CD4-positive, alpha-beta memory T cell (primary cell): ENCODE measurements around the gene RGP1. TPM values are rescaled to one million over a fixed set of nuclear protein-coding genes. Genes with fewer than 3 reads are reported as not detected.

Experiments
- CTCF ChIA-PET: fragments of 350-600 bp; sonication (Branson Sonifier 250); formaldehyde crosslinking; loops from one replicate; lab custom pipeline; 2021; ENCODE audit warnings: inconsistent platforms; ENCODE audit not compliant: partially characterized antibody; lab: Charles Lee
- POLR2A ChIA-PET: fragments of 350-600 bp; sonication (Branson Sonifier 250); formaldehyde crosslinking; loops from one replicate; lab custom pipeline; 2021; ENCODE audit not compliant: partially characterized antibody; lab: Charles Lee
- DNase-seq, 5 donors: peaks; one replicate each; pipeline versions ENCODE4 v3.0.0 to v3.0.0-alpha.2; 2020 to 2022; ENCODE audit warnings: mixed read lengths in 1 of 5
- H3K27ac ChIP-seq: one replicate; pipeline ENCODE4 v1.7.0; 2013; ENCODE audit warnings: low read depth, low read length
- H3K27me3 ChIP-seq: 2 replicates; pipeline ENCODE4 v1.7.0; 2013; ENCODE audit warnings: mild to moderate bottlenecking, low read length, moderate library complexity; ENCODE audit not compliant: insufficient read depth
- H3K36me3 ChIP-seq: 2 replicates; pipeline ENCODE4 v1.7.0; 2013; ENCODE audit warnings: mild to moderate bottlenecking, low read length, moderate library complexity; ENCODE audit not compliant: insufficient read depth
- H3K4me1 ChIP-seq: 2 replicates; pipeline ENCODE4 v1.7.0; 2013; ENCODE audit warnings: mild to moderate bottlenecking, low read length, moderate library complexity; ENCODE audit not compliant: insufficient read depth
- H3K4me3 ChIP-seq, 2 donors: one replicate each; pipeline ENCODE4 v1.7.0; 2013; ENCODE audit warnings: low read length in 2 of 2, mild to moderate bottlenecking in 1 of 2
- H3K9me3 ChIP-seq, 2 donors: one replicate each; pipeline ENCODE4 v1.7.0; 2013; ENCODE audit warnings: low read length in 2 of 2, control low read depth in 1 of 2; ENCODE audit not compliant: control insufficient read depth in 1 of 2
- H3K27ac Mint-ChIP-seq, 7 donors: one replicate each; pipeline ENCODE4 v1.8.0; 2020 to 2021; ENCODE audit warnings: mixed read lengths in 7 of 7, mild to moderate bottlenecking in 6 of 7, inconsistent platforms in 3 of 7, moderate library complexity in 3 of 7
- H3K27me3 Mint-ChIP-seq, 2 donors: one replicate each; pipeline ENCODE4 v1.8.0; 2020 to 2021; ENCODE audit warnings: mixed read lengths in 2 of 2
- H3K36me3 Mint-ChIP-seq, 2 donors: one replicate each; pipeline ENCODE4 v1.8.0; 2020 to 2021; ENCODE audit warnings: mixed read lengths in 2 of 2, inconsistent platforms in 1 of 2, mild to moderate bottlenecking in 1 of 2
- H3K4me1 Mint-ChIP-seq, 4 donors: one replicate each; pipeline ENCODE4 v1.8.0; 2020 to 2021; ENCODE audit warnings: mixed read lengths in 4 of 4, mild to moderate bottlenecking in 1 of 4
- H3K4me3 Mint-ChIP-seq, 8 donors: one replicate each; pipeline ENCODE4 v1.8.0; 2020 to 2021; ENCODE audit warnings: mixed read lengths in 8 of 8, mild to moderate bottlenecking in 7 of 8, moderate library complexity in 6 of 8, inconsistent platforms in 3 of 8
- H3K9me3 Mint-ChIP-seq, 8 donors: one replicate each; pipeline ENCODE4 v1.8.0; 2020 to 2021; ENCODE audit warnings: mixed read lengths in 8 of 8, mild to moderate bottlenecking in 5 of 8, inconsistent platforms in 3 of 8, moderate library complexity in 1 of 8
- intact Hi-C: fragments of 100-400 bp; cut with micrococcal nuclease; formaldehyde crosslinking; loops from one replicate; pipeline ENCODE4 v1.15.1; 2023
- microRNA-seq: library from miRNA; unstranded; fragments of <30 nt; microRNA quantifications from one replicate; pipeline ENCODE4 v1.2.0, GENCODE V29; 2021; ENCODE audit warnings: borderline replicate concordance, borderline number of aligned reads, borderline microRNAs expressed, mixed read lengths
- polyA plus RNA-seq, 2 donors: library from polyadenylated mRNA; unstranded; fragments of 300-500 nt; fragmentation: Illumina TruSeq; gene quantifications; one replicate each; pipeline ENCODE4 v1.2.3, GENCODE V29; 2021
- total RNA-seq, 2 experiments: library from RNA; stranded (reverse); gene quantifications; one replicate each; pipeline ENCODE4 v1.2.3, GENCODE V29; 2021

The RGP1 gene
- total and polyA plus RNA-seq, 4 experiments from 2014 or later: 6.1 to 33.8 (median 20.9) TPM

DNA sequence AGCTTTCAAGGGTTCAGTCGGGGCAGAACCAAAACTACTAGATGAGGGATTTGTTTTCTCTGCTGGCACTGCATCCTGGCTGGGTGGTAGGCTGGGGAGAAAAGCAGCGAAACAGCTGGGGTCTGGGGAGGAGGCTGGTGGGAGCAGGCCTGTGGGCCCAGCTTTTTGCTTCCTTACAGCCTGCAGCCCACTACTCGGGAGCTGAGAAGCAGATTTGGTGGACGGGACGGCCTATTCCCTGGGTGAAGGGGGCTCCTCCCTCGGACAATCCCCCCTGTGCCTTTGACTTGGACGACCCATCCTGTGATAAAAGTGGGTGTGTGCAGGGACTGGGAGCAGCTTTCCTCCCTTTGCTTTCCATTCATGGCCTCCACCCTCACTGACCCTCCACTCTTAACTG lies 51.4 kb downstream of the RGP1 start:
- no peaks in the 10 kb centered on the region for H3K9me3 Mint-ChIP-seq
- CTCF ChIA-PET: interaction anchor here (2.4 kb wide), 1 partner anchor 11 kb away, joined by 9 read pairs; no protein-coding TSS in a partner anchor
- Histone ChIP-seq H3K27me3 (no peaks in the 10 kb centered on the region), H3K36me3 (peaks cover 11% of the 10 kb centered on the region), H3K9me3 (no peaks in the 10 kb centered on the region), H3K4me1 (no peaks in the 10 kb centered on the region), H3K4me3 (no peak overlapping the region), H3K27ac (no peak overlapping the region)
- intact Hi-C loops: no loop called here
- H3K27ac Mint-ChIP-seq: no peak overlapping the region
- H3K4me1 Mint-ChIP-seq: peaks cover 0 to 4% (median 0%) of the 10 kb centered on the region in 4 donors
- peaks cover 27 to 36% of the 10 kb centered on the region in 2 donors for H3K36me3 Mint-ChIP-seq
- POLR2A ChIA-PET: interaction anchor here (0.6 kb wide), 1 partner anchor 36 kb away, joined by 3 read pairs; no protein-coding TSS in a partner anchor
- no peaks in the 10 kb centered on the region for H3K27me3 Mint-ChIP-seq
- DNase-seq: no peak
- no peak overlapping the region for H3K4me3 Mint-ChIP-seq

DNA sequence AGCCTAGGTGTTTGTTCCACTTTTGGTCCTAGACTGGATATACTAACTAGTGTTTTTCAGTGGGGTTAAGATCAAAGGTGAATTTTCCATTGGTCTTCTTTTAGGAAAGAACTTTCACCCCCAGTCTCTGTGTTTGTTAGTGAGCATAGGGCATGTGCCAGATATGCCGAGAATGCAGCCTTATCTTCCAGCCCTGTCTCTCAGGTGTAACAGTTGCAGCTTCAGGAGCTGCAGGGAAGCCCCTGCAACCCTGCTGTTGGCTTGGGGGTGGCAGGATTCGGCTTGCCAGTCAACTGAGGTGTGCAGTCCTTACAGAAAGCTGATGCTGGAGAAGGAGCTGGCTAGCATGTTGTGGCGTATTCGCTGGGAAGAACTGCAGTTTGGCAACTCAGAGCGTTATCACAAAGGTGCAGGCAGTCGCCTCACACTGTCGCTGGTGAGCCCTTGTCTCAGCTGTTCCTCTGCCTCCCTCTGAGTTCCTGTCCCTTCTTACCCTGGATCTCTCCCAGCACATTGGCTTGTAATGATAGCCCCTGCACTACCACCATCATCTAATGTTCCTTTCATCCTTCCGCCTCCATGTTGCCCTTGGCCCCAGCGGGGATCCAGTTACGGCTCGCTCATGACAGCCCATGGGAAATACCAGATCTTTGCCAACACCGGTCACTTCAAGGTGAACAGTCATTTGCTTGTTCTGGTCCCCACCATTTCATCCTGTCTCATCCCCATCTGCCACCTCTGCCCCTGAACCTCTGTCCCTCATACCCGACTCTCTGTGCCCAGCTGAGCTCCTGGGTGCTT lies 52.4 kb downstream of the RGP1 start:
- H3K4me3 Mint-ChIP-seq: no peak overlapping the region
- intact Hi-C loops: no loop called here
- peak overlapping the region in 3 of 7 donors; percentile 26 to 70 (median 31) for H3K27ac Mint-ChIP-seq
- H3K9me3 Mint-ChIP-seq: no peaks in the 10 kb centered on the region
- POLR2A ChIA-PET: interaction anchor here (1.1 kb wide), 1 partner anchor 12 kb away, joined by 3 read pairs; no protein-coding TSS in a partner anchor
- H3K4me1 Mint-ChIP-seq: peaks cover 0 to 4% (median 0%) of the 10 kb centered on the region in 4 donors
- no peaks in the 10 kb centered on the region for H3K9me3 ChIP-seq
- H3K36me3 Mint-ChIP-seq: peaks cover 29 to 46% of the 10 kb centered on the region in 2 donors
- no peaks in the 10 kb centered on the region for H3K4me1 ChIP-seq
- no peaks in the 10 kb centered on the region for H3K27me3 ChIP-seq
- no peaks in the 10 kb centered on the region for H3K27me3 Mint-ChIP-seq
- no peak overlapping the region for H3K4me3 ChIP-seq
- CTCF ChIA-PET: interaction anchor here (2.4 kb wide), 1 partner anchor 12 kb away, joined by 9 read pairs; no protein-coding TSS in a partner anchor
- H3K36me3 ChIP-seq: peaks cover 20% of the 10 kb centered on the region
- DNase-seq: no peak
- H3K27ac ChIP-seq: no peak overlapping the region

DNA sequence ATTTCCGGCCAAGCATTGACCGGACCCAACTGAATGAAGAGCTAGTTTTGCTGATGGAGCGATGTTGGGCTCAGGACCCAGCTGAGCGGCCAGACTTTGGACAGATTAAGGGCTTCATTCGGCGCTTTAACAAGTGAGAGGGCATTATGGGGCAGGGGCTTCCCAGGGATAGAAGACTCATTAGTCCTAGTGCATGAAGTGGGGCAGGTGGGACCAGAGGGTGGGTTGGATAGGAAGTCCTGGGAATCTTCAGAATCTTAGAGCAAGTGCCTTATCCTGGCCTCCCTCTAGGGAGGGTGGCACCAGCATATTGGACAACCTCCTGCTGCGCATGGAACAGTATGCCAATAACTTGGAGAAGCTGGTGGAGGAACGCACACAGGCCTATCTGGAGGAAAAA lies 57.0 kb downstream of the RGP1 start:
- Mint-ChIP-seq H3K27ac (peak overlapping the region in 2 of 7 donors; percentile 22 to 68), H3K4me3 (no peak overlapping the region), H3K36me3 (peaks cover 18 to 51% of the 10 kb centered on the region in 2 donors), H3K27me3 (no peaks in the 10 kb centered on the region), H3K9me3 (peaks cover 0 to 2% (median 0%) of the 10 kb centered on the region in 8 donors), H3K4me1 (peaks cover 0 to 6% (median 3%) of the 10 kb centered on the region in 4 donors)
- Histone ChIP-seq H3K36me3 (peaks cover 22% of the 10 kb centered on the region), H3K9me3 (no peaks in the 10 kb centered on the region), H3K4me3 (no peak overlapping the region), H3K4me1 (peaks cover 3% of the 10 kb centered on the region), H3K27me3 (no peaks in the 10 kb centered on the region), H3K27ac (no peak overlapping the region)
- POLR2A ChIA-PET: no interaction called here
- DNase-seq: no peak
- intact Hi-C loops: no loop called here
- CTCF ChIA-PET: interaction anchor here (0.7 to 1.3 kb wide), 2 partner anchors 16 to 20 kb away, joined by 3 to 4 read pairs; no protein-coding TSS in a partner anchor

Small RNAs within 50 kb of the gene (microRNA-seq; reads per million reads assigned to microRNA genes)
- gene MIR6852: not detected
- not detected for gene MIR6853

Other genes starting within 250 kb of the RGP1 start
- gene TESK1, start 144.0 kb upstream of the RGP1 start, total RNA-seq: 10 to 100 TPM; 48.9 to 53.5 TPM
- 10 to 100 TPM in 1 of 2 donors, 1 to 10 TPM in 1; 3.3 to 17.1 TPM for gene TESK1, start 144.0 kb upstream of the RGP1 start, polyA plus RNA-seq
- gene CD72, start 130.9 kb upstream of the RGP1 start, total RNA-seq: 1 to 10 TPM; 4.4 to 6.5 TPM
- 1 to 10 TPM; 1.4 to 1.8 TPM for gene CD72, start 130.9 kb upstream of the RGP1 start, polyA plus RNA-seq
- 10 to 100 TPM; 68.7 to 70.2 TPM for gene SIT1, start 98.4 kb upstream of the RGP1 start, total RNA-seq
- gene SIT1, start 98.4 kb upstream of the RGP1 start, polyA plus RNA-seq: 100 to 1,000 TPM; 163 to 231 TPM
- over 10,000 TPM; 18,678 to 21,585 TPM for gene RMRP, start 91.3 kb upstream of the RGP1 start, total RNA-seq
- 10 to 100 TPM in 1 of 2 donors, not detected in 1; 54.3 TPM for gene RMRP, start 91.3 kb upstream of the RGP1 start, polyA plus RNA-seq
- gene CCDC107, start 91.0 kb upstream of the RGP1 start, total RNA-seq: 10 to 100 TPM; 28.4 to 30.4 TPM
- gene CCDC107, start 91.0 kb upstream of the RGP1 start, polyA plus RNA-seq: 10 to 100 TPM; 90.5 to 92.5 TPM
- gene ARHGEF39, start 84.1 kb upstream of the RGP1 start, total RNA-seq: not detected
- gene ARHGEF39, start 84.1 kb upstream of the RGP1 start, polyA plus RNA-seq: 1 to 10 TPM; 1.0 to 1.1 TPM
- not detected for gene CA9, start 75.4 kb upstream of the RGP1 start, total RNA-seq
- not detected for gene CA9, start 75.4 kb upstream of the RGP1 start, polyA plus RNA-seq
- gene TPM2, start 59.4 kb upstream of the RGP1 start, total RNA-seq: 10 to 100 TPM; 72.6 to 79.6 TPM
- gene TPM2, start 59.4 kb upstream of the RGP1 start, polyA plus RNA-seq: under 1 TPM in 1 of 2 donors, not detected in 1; 0.79 TPM
- gene TLN1, start 17.1 kb upstream of the RGP1 start, total RNA-seq: 100 to 1,000 TPM; 294 to 316 TPM
- gene TLN1, start 17.1 kb upstream of the RGP1 start, polyA plus RNA-seq: 100 to 1,000 TPM in 1 of 2 donors, 10 to 100 TPM in 1; 13.7 to 137 TPM
- gene CREB3, start 16.6 kb upstream of the RGP1 start, total RNA-seq: 10 to 100 TPM; 24.8 to 25.6 TPM
- 10 to 100 TPM; 45.0 to 59.7 TPM for gene CREB3, start 16.6 kb upstream of the RGP1 start, polyA plus RNA-seq
- gene GBA2, start 59 bp upstream of the RGP1 start, total RNA-seq: 10 to 100 TPM; 61.1 to 66.3 TPM
- gene GBA2, start 59 bp upstream of the RGP1 start, polyA plus RNA-seq: 10 to 100 TPM; 16.3 to 27.1 TPM
- gene MSMP, start 5.0 kb downstream of the RGP1 start, total RNA-seq: not detected
- gene MSMP, start 5.0 kb downstream of the RGP1 start, polyA plus RNA-seq: 1 to 10 TPM in 1 of 2 donors, not detected in 1; 1.2 TPM
- 10 to 100 TPM; 15.8 to 15.9 TPM for gene NPR2, start 42.3 kb downstream of the RGP1 start, total RNA-seq
- 1 to 10 TPM in 1 of 2 donors, under 1 TPM in 1; 0.97 to 3.3 TPM for gene NPR2, start 42.3 kb downstream of the RGP1 start, polyA plus RNA-seq
- gene SPAG8, start 63.0 kb downstream of the RGP1 start, total RNA-seq: 1 to 10 TPM; 5.6 to 5.7 TPM
- gene SPAG8, start 63.0 kb downstream of the RGP1 start, polyA plus RNA-seq: 1 to 10 TPM; 1.0 to 1.7 TPM
- gene HINT2, start 65.8 kb downstream of the RGP1 start, total RNA-seq: 10 to 100 TPM; 22.9 to 30.2 TPM
- 100 to 1,000 TPM in 1 of 2 donors, 10 to 100 TPM in 1; 75.4 to 111 TPM for gene HINT2, start 65.8 kb downstream of the RGP1 start, polyA plus RNA-seq
- gene FAM221B, start 79.4 kb downstream of the RGP1 start, total RNA-seq: not detected
- not detected for gene FAM221B, start 79.4 kb downstream of the RGP1 start, polyA plus RNA-seq
- 10 to 100 TPM in 1 of 2 experiments, 1 to 10 TPM in 1; 7.4 to 10.5 TPM for gene TMEM8B, start 79.9 kb downstream of the RGP1 start, total RNA-seq
- gene TMEM8B, start 79.9 kb downstream of the RGP1 start, polyA plus RNA-seq: 1 to 10 TPM; 2.0 to 2.4 TPM
- gene OR13J1, start 121.1 kb downstream of the RGP1 start, total RNA-seq: not detected
- not detected for gene OR13J1, start 121.1 kb downstream of the RGP1 start, polyA plus RNA-seq
- gene HRCT1, start 156.9 kb downstream of the RGP1 start, total RNA-seq: not detected
- gene HRCT1, start 156.9 kb downstream of the RGP1 start, polyA plus RNA-seq: not detected
- not detected for gene SPAAR, start 160.2 kb downstream of the RGP1 start, total RNA-seq
- not detected for gene SPAAR, start 160.2 kb downstream of the RGP1 start, polyA plus RNA-seq
- gene OR2S2, start 208.9 kb downstream of the RGP1 start, total RNA-seq: not detected
- gene OR2S2, start 208.9 kb downstream of the RGP1 start, polyA plus RNA-seq: not detected